HG03520 (cell line): Measurements from ENCODE around the gene RNF167.
"Not testable (repeated sequence)": the region's sequence is repeated elsewhere in the genome, so short reads cannot be mapped to it uniquely, and the experiment has no call there.

Experiments used
- ATAC-seq: cut with Tn5 transposase; IDR thresholded peaks from one replicate; pipeline ENCODE4 v1.9.1; 2021; ENCODE audit warnings: mild to moderate bottlenecking, moderate library complexity; ENCODE audit not compliant: unreplicated experiment

Gene RNF167

GRCh38 chr17:4901648-4902344 is 38.3 kb upstream of the RNF167 start:
- no peak for ATAC-seq

- no peak for ATAC-seq
Measured at GRCh38 chr17:4902540-4902939, 37.5 kb upstream of the RNF167 start.

GRCh38 chr17:4903051-4903818 is 36.8 kb upstream of the RNF167 start, which contains the start of gene CHRNE:
Gene CHRNE (minus strand): TSS chr17:4903098. CDS start chr17:4903063, 35 bp downstream.
- ATAC-seq, result no peak

- not testable (repeated sequence) for ATAC-seq
Measured at GRCh38 chr17:4906642-4907041, 33.4 kb upstream of the RNF167 start.

- no peak for ATAC-seq
Measured at GRCh38 chr17:4908301-4908700, 31.8 kb upstream of the RNF167 start.

DNA sequence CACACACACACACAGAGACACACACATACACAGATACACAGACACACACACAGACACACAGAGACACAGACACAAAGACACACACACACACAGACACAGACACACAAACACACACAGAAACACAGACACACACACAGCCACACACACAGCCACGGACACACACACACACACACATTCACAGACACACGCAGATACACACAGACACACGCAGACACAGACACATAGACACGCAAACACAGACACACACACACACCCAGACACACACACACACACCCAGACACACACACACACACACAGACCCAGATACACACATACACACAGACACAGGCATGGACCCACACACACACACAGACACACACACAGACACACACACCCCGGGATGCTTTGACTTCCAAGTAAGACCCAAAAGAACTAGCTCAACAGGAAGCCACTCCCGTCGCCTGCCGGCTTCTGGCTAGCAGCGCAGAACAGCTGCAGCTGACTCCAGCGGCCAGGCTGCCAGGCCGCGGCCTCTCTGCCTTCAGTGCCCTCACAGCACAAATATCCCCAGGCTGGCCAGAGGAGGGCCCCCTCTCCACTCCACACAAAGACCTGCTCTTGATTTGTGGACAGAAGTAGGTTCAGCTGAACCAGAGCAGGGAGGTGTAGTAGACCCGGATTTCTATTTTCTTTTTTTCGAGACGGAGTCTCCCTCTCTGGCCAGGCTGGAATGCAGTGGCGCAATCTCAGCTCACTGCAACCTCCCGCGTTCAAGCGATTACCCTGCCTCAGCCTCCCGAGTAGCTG is 31.2 kb upstream of the RNF167 start:
- no peak for ATAC-seq

GRCh38 chr17:4913994-4914393 is 26.1 kb upstream of the RNF167 start:
- no peak for ATAC-seq

DNA sequence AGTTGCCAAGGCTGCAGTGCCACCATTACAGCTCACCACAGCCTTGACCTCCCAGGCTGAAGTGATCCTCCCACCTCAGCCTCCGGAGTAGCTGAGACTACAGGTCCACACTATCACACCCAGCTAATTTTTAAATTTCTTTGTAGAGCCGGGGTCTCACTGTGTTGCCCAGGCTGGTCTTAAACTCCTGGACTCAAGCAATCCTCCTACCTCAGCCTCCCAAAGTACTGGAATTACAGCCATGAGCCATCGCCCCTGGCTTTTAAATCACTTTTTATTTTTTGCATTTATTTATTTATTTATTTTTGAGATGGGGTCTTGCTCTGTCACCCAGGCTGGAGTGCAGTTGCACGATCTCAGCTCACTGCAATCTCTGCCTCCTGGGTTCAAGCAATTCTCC is 25.5 kb upstream of the RNF167 start:
- not testable (repeated sequence) for ATAC-seq

GRCh38 chr17:4919511-4920047 is 20.5 kb upstream of the RNF167 start:
- ATAC-seq, result no peak

- ATAC-seq, result no peak
Measured at GRCh38 chr17:4920351-4921048, 19.6 kb upstream of the RNF167 start.

GRCh38 chr17:4921320-4921719 is 18.7 kb upstream of the RNF167 start:
- ATAC-seq, result no peak

GRCh38 chr17:4926577-4927335 is 13.3 kb upstream of the RNF167 start:
- ATAC-seq, result not testable (repeated sequence)

DNA sequence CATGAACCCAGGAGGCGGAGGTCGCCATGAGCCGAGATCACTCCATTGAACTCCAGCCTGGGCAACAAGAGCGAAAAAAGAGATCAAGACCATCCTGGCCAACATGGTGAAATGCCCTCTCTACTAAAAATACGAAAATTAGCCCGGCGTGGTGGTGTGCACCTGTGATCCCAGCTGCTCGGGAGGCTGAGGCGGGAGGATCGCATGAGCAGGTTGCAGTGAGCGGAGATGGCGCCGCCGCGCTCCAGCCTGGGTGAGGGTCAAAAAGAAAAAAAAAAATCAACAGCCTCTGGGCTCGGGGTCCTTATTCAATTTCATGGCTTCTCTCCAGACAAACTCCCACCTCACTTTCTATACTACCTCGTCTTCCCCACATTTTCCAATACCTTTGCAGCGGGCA is 11.2 kb upstream of the RNF167 start:
- no peak for ATAC-seq

- ATAC-seq, result no peak
Measured at GRCh38 chr17:4931963-4932362, 8.1 kb upstream of the RNF167 start, which contains the start of gene GP1BA. Gene GP1BA (plus strand): TSS chr17:4932277. CDS start chr17:4932605, 328 bp downstream.

DNA sequence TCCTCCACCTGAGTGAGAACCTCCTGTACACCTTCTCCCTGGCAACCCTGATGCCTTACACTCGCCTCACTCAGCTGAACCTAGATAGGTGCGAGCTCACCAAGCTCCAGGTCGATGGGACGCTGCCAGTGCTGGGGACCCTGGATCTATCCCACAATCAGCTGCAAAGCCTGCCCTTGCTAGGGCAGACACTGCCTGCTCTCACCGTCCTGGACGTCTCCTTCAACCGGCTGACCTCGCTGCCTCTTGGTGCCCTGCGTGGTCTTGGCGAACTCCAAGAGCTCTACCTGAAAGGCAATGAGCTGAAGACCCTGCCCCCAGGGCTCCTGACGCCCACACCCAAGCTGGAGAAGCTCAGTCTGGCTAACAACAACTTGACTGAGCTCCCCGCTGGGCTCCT is 7.3 kb upstream of the RNF167 start:
- no peak for ATAC-seq

- no peak for ATAC-seq
Measured at GRCh38 chr17:4933646-4934045, 6.4 kb upstream of the RNF167 start.

DNA sequence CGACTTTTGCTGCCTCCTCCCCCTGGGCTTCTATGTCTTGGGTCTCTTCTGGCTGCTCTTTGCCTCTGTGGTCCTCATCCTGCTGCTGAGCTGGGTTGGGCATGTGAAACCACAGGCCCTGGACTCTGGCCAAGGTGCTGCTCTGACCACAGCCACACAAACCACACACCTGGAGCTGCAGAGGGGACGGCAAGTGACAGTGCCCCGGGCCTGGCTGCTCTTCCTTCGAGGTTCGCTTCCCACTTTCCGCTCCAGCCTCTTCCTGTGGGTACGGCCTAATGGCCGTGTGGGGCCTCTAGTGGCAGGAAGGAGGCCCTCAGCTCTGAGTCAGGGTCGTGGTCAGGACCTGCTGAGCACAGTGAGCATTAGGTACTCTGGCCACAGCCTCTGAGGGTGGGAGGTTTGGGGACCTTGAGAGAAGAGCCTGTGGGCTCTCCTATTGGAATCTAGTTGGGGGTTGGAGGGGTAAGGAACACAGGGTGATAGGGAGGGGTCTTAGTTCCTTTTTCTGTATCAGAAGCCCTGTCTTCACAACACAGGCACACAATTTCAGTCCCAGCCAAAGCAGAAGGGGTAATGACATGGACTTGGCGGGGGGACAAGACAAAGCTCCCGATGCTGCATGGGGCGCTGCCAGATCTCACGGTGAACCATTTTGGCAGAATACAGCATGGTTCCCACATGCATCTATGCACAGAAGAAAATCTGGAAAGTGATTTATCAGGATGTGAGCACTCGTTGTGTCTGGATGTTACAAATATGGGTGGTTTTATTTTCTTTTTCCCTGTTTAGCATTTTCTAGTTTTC is 5.7 kb upstream of the RNF167 start:
- ATAC-seq, result no peak

- ATAC-seq, result no peak
Measured at GRCh38 chr17:4935650-4936049, 4.4 kb upstream of the RNF167 start.

GRCh38 chr17:4936436-4936835 is 3.6 kb upstream of the RNF167 start:
- no peak for ATAC-seq
